HG02885 (cell line): ENCODE data around the gene TMEM175.

ENCODE experiments used
- ATAC-seq: cut with Tn5 transposase; IDR thresholded peaks from one replicate; pipeline ENCODE4 v1.9.1; 2021; ENCODE audit warnings: mild to moderate bottlenecking; ENCODE audit not compliant: unreplicated experiment, poor library complexity

TMEM175 gene

DNA sequence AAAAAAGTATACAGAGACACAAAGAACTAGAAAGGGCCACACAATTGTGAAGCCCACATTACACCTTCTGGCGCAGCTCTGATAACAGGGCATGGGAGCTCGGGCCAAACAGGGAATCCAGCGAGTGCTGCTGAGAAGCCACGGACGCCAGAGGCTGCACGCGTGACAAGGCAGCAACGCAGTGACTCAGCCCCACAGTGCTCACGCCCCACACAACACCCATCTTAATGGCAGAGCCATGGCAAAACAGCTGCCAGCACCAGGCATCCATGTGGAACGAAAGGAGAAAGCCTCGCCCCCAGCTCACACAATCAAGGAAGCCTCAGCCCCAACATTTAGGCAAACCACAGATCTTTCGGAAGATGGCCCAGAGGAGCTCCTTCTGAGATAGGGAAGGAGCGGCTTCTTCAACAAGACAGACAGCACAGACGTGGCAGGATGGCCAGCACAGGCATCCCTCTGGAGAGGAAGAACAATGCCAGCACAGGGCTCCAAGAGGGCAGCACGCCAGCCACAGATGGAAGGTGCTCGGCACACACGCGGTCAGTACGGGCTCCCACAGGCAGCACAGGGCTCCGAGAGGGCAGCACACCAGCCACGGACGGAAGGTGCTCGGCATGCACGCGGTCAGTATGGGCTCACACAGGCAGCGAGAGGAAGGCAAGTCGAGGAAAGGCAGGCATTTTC, 33.2 kb upstream of the TMEM175 start:
- no peak for ATAC-seq

DNA sequence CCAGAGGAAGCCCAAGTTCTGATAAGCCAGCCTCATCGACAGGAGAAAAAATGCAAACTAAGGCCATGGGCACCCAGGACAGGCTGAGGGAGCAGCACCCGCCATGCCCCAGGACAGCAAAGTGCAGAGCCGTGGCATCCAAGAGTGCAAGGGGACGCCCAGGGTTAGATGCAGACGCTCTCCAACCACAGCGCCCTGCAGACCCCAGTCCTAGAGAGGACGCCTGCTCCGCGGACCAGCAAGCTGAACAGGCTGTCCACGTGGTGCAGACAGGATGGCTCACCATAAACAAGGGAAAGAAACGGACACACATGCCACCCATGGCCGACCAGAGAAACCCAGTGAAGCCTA, 32.7 kb upstream of the TMEM175 start:
- ATAC-seq: no peak

DNA sequence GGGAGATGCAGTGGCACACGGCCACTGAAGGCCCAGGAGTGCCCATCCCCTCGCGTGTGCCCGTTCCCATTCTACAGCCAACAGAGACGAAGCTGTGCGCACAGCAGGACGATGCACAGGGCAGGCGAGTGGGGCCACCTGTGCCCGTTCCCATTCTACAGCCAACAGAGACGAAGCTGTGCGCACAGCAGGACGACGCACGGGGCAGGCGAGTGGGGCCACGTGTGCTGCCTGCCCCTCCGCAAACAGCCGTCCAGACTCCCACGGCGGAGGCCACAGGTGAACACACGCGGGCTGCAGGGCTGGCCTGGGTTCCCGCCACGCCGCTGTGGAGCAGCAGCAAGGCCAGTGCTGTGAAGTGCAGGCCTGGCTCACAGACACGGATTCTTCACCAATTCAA, 32.2 kb upstream of the TMEM175 start:
- no peak for ATAC-seq

DNA sequence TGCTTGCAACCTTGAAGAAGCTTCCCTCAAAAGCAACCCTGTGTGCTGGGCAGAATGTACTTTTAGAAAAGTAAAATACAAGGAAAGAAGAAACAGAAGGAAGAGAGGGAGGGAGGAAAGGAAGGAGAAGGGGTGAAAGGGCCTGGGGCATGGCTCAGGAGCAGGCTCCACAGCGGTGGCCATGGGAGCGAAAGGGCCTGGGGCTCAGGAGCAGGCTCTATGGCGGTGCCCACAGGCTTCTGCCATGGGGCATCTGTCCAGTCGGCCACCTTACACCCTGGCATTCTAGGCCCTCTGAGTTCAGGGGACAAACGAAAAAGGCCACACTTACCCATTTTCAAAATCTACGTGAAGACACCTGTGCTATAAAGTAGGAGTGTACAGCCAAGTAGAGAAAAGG, 31.5 kb upstream of the TMEM175 start:
- no peak for ATAC-seq

DNA sequence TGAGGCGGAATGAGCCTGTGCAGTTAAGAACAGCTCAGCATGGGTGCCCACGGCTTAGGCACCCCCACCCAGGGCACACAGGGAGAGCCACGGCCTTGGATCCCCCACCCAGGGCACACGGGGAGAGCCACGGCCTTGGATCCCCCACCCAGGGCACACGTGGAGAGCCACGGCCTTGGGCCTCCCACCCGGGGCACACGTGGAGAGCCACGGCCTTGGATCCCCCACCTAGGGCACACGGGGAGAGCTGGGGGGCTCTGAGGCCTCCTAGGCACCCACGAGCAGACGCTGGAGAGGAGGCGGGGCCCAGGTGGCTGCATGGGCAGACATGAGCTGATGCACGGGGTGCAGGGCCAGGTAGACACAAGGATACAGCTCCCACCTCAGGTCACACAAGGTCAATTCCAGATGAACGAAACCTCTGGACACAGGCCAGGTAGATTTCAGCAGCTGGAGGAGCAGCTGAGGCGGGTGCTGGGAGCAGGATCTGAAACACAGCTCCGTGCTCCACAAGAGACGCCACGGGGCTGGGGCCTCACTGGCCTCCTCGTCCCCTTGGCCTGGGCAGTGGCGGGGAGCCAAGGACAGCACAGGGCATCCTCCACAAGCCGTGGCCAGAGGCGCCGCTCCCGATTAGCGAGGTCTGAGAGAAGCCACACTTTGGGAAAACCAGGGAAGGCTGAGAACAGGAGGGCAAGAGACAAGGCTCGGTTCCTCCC, 30.9 kb upstream of the TMEM175 start:
- no peak for ATAC-seq

DNA sequence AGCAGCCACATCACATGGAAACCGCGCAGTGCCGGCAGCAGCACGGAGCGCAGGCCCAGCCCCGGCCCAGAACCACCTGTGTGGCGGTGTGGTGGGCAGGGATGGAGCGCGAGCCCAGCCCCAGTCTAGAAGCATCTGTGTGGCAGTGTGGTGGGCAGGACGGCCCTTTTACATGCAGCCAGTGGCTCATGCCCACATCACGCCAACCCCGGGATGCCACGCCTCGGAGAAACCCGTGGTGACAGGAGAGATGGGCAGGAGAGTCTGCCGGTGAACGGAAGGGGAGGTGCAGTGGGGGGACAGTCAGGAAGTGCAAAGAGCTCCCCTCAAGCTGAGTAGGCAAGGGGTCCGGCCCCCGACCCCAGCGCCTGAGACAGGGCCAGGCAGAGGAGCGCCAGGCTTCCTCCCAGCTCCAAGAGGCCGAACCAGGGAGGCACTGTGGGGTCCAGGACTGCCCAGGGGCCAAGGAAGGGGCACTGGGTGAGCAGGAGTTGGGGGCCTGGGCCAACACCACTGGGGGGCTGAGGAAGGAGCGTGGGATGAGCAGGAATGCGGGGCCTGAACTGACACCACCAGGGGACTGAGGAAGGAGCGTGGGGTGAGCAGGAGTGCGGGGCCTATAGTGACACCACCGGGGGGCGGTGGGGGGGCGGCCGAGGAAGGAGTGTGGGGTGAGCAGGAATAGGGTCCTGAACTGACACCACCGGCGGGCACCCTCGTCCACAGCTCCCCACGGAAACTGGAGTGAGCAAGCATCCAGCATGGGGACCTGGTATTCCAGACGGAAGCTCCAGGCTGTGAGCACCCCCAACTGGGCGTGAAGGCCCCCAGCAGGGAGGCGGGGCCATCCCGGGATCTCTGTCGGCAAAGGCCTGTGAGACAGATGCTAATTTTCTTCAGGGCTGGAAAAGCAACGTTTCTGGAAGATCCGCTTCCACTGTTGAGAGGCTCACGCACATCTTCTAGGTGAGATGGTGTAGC, 28.9 kb upstream of the TMEM175 start:
- ATAC-seq: no peak

DNA sequence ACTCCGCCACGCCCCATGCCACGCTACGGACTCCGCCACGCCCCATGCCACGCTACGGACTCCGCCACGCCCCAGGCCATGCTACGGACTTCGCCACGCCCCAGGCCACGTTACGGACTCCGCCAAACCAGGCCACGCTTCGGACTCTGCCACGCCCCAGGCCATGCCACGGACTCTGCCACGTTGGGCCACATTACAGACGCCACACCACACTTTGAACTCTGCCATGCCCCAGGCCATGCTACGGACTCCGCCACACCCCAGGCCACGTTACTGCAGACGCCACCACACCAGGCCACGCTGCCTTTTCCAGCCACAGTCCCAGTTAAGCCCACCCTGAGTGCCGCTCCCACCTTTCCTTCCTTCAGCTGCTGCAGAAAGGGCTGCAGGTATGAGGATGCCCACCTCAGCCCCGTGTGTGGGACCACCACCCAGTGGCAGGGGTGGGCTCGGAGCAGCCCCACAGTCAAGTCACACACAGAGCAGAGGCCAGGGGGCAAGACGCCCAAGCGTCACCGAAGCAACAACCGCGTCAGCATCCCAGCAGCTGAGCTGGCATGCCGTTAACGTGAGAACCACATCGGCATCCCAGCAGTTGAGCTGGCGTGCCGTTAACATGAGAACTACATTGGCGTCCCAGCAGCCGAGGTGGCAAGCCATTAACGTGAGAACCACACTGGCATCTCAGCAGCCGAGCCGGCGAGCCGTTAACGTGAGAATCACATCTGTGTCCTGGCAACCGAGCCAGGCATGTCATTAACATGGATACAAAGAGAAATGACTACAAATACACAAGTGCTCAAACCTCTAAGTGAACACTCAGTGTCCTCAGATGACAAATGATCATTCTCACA, 26.5 kb upstream of the TMEM175 start:
- ATAC-seq: no peak

DNA sequence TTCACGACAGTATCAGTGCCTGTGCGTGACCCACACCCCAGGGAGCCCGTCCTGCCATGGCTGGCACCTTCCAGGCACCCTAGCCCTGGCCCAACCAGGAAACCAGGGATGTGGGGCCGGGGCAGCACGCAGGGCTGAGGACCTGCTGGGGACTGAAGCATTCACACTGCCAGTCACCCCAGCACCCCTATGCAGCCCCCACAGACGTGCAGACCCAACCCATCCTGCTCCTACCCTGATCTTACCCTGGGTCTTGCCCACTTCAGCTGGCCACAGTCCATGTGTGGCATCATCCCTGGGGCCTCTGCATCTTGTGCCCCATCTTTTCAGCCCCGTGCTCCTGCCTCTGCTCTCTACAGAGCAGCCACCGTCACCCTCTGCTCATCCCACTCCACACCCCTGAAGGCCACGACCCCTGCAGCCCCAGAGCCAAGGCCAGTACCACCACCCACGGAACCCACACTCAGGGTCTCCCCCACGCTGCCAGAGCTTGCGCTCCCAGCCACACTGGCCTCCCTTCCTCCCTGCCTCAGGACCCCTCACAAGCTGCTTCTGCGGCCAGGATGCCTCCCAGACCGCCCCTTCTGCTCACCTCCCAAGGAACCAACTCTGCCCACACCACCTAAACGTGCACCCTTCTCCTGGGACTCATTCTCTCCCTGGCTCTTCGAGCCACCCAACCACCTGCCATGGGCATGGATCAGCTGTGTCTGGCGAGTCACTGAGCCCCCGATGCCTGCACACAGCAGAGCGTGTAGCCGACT, 25.7 kb upstream of the TMEM175 start:
- ATAC-seq: no peak

- ATAC-seq: no peak
These were observed 25.2 kb upstream of the TMEM175 start for GRCh38 chr4:907103-907400.

DNA sequence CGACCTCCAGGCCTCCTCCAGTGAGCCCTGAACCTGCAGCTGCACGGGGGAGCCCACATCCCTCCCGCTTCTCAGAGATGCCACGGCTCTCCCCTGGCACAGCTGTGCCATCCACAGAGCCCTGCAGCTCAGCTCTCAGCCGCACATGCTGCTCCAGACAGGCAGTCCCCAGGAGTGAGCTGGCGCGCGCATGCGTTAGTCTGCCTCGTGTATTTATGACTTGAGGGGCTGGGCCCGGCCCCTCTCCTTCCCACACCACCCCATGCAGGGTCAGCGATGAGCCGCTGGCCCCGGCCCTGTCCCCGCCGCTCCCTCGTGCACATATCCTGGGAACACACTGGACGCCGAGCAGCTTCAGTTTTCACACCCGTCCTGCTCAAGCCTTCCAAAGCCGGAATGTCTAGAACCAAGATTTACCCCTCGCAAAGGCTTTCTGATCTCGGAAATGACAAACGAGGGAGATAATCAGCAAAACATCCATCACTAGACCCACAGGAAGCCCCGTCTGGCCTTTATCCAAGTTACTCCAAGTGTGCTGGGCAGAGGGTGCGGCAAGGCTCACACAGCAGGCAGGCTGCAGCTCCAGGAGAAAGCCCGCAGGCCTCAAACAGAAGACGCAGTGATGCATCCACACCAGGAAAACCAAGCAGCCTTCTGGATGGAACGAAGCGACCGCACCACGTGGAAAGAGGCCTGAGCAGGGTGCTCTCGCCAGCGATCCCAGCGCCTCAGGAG, 24.4 kb upstream of the TMEM175 start:
- ATAC-seq: no peak

GRCh38 chr4:909131-909571, 23.1 kb upstream of the TMEM175 start:
- no peak for ATAC-seq

DNA sequence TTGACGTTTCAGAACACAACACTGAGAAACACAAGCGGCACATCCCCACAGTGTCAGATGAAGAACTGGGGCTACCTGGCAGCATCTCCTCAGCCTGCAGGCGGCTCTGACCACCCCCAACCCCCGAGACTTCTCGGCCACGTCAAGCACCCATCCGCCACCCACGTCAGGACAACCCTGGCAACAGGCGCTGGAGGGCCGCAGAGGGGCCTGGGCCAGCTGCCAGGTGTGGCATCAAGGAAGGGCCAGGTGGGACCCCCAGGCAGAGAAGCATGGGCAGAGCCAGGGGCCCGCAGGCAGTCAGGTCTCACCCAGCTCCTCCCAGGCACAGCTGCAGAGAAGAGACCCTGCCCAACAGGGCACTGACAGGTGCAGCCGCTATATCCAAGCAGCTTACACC, 22.4 kb upstream of the TMEM175 start:
- ATAC-seq: no peak

GRCh38 chr4:910366-911091, 21.7 kb upstream of the TMEM175 start:
- ATAC-seq: no peak

DNA sequence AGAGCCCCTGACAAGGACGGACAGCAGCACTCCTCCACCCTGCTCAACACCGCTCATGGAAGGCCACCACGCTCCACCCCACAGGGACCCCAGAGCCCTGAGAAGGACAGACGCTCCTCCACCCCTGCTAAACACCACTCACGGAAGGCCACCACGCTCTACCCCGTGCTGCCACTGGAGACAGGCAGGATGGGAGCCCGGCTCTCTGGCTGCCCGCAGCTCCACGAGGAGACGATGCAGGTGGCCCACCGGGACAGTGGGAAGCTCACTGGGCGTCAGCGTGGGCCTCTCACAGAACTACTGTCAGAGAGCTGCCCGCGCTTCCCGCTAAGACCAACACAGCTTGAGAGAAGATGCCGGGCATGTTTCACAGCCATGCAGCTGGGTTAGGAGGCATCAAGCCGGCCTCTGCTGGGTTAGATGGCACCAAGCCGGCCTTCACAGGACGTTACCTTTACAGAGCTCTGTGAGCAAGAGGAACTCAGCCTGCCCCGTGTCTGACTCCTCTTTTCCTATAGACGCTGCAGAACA, 21.0 kb upstream of the TMEM175 start:
- ATAC-seq: no peak

- no peak for ATAC-seq
These were observed 20.3 kb upstream of the TMEM175 start for GRCh38 chr4:911871-912490.

- no peak for ATAC-seq
These were observed 19.5 kb upstream of the TMEM175 start for GRCh38 chr4:912548-913279.

- ATAC-seq: no peak
These were observed 19.0 kb upstream of the TMEM175 start for GRCh38 chr4:913280-913618.
